Measurements from ENCODE around the gene KDM4F.

Gene KDM4F

DNA sequence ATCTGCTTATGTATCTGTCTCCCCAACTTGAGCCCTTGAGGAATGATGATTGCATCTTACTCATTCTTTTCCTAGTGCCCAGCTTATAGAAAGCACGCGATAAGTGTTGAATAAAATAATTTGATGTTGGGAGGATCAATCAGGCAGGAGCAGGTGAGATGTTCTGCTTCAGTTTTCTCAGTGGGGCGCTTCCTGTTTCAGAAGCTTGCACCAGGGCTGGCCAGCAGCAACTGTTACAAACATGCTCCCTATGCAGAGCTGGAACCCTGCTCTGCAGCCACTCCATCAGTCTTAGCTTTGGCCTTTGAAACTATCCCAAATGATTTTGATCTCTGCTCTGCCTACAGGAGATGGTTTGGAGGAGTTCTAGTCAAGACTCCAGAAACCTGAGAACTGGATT is 44.3 kb downstream of the KDM4F start:
- no peak overlapping the region for H3K4me3 ChIP-seq (ENCODE audit: low read depth, low read length)
- in situ Hi-C loops (cut with HindIII; ENCODE audit: low sequenced_read_pairs), result no loop called here
- no peak for TF ChIP-seq CTCF (IDR thresholded peaks at IDR 0.05; ENCODE audit: low read depth, low read length, missing control alignments)
- no peak for DNase-seq (ENCODE audit: low read depth)

DNA sequence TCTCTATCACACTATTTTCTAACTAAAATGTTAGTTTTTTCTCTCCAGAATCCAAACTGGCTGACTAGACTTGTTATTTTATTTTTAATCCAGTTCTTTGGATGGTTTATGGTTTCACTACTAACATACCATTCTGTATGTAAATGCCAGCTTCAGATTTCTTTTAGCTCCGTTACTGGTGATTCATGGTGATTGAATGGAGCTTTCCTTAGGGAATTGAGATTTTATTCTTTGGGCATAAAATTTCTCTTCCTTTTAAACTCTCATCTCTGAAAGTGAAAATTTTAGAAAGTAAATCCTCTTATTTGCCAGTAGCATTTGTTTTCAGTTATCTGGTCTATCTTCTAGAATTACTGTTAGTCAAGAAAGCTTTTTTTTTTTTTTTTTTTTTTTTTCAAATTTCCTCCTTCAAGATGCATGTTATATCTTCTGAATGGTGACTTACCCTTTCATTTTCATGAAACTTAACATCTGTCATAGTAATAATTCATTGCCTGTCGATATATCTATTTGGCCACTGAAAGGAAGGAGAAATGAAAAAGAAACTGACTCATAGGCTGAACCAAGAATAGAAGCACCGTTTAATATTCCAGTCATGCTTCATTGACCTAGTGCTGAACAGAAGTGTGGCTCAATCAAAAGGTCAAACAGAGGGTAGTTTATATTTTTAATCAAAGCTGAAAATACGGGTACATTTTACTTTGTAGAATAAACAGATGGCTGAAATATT is 46.8 kb downstream of the KDM4F start:
- DNase-seq (ENCODE audit: low read depth), result peak; percentile 46
- TF ChIP-seq CTCF (IDR thresholded peaks at IDR 0.05; ENCODE audit: low read depth, low read length, missing control alignments), result no peak
- no peak overlapping the region for H3K4me3 ChIP-seq (ENCODE audit: low read depth, low read length)
- in situ Hi-C loops (cut with HindIII; ENCODE audit: low sequenced_read_pairs), result no loop called here

- no peak overlapping the region for H3K4me3 ChIP-seq (ENCODE audit: low read depth, low read length)
- DNase-seq (ENCODE audit: low read depth), result no peak
- in situ Hi-C loops (cut with HindIII; ENCODE audit: low sequenced_read_pairs), result no loop called here
- TF ChIP-seq CTCF (IDR thresholded peaks at IDR 0.05; ENCODE audit: low read depth, low read length, missing control alignments), result no peak
These were observed 48.0 kb downstream of the KDM4F start for GRCh38 chr11:95097209-95097608.

DNA sequence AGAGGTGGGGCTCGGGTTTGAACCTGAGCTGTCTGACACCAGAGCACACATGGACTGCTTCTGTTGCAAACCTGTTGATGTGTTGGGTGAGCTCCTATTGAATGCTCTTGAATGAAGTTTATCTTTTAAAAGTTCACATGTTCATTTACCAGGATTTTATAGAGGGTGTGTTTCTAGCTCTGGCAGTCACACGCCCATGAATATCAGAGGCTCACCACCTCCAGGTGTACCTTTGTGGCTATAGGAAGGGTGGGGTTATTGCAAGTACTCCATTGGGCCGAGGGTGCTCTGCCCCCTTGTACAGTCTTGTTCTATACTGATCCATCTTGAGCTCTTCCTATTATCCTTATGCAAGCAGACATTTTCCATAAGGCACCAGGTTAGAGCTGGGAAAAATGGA is 49.6 kb downstream of the KDM4F start:
- DNase-seq (ENCODE audit: low read depth), result no peak
- TF ChIP-seq CTCF (IDR thresholded peaks at IDR 0.05; ENCODE audit: low read depth, low read length, missing control alignments), result no peak
- no peak overlapping the region for H3K4me3 ChIP-seq (ENCODE audit: low read depth, low read length)
- in situ Hi-C loops (cut with HindIII; ENCODE audit: low sequenced_read_pairs), result no loop called here

GRCh38 chr11:95100191-95100648 is 51.0 kb downstream of the KDM4F start:
- TF ChIP-seq CTCF (IDR thresholded peaks at IDR 0.05; ENCODE audit: low read depth, low read length, missing control alignments), result no peak

More at GRCh38 chr11:95100191-95100648, 51.0 kb downstream of the KDM4F start:
- in situ Hi-C loops (cut with HindIII; ENCODE audit: low sequenced_read_pairs), result no loop called here
- H3K4me3 ChIP-seq (ENCODE audit: low read depth, low read length), result no peak overlapping the region
- DNase-seq (ENCODE audit: low read depth), result no peak
